Right lobe of liver (tissue), 6 donors: ENCODE data around the gene CCT4. TPM values are rescaled to one million over a fixed set of nuclear protein-coding genes. Genes with fewer than 3 reads are reported as not detected.

Experiments
- ATAC-seq, 4 donors: fragments of 200-7000 bp; cut with Tn5 transposase; one replicate each; pipeline ENCODE4 v1.9.1; 2020; ENCODE audit warnings: mild to moderate bottlenecking in 4 of 4, moderate library complexity in 4 of 4
- DNase-seq, 3 donors: peaks; one replicate each; pipeline ENCODE4 v3.0.0-alpha.2; 2020
- H3K27ac ChIP-seq, 3 donors: fragments of 200-600 bp; one replicate each; pipeline ENCODE4 v1.8.0; 2022
- H3K27me3 ChIP-seq, 2 donors: fragments of 200-600 bp; one replicate each; pipeline ENCODE4 v1.8.0; 2022
- H3K36me3 ChIP-seq, 4 donors: fragments of 200-600 bp; sonication (generic) in 1 of 4; one replicate each; pipeline versions ENCODE4 v1.5.1 to v1.8.0; 2017 to 2022; ENCODE audit warnings: control low read depth in 1 of 4
- H3K4me1 ChIP-seq, 4 donors: fragments of 200-600 bp; sonication (generic) in 1 of 4; one replicate each; pipeline versions ENCODE4 v1.5.1 to v1.8.0; 2017 to 2022; ENCODE audit warnings: control low read depth in 1 of 4
- H3K4me3 ChIP-seq, 3 donors: fragments of 200-600 bp; one replicate each; pipeline ENCODE4 v1.8.0; 2022
- H3K9me3 ChIP-seq, 4 donors: fragments of 200-600 bp; sonication (generic) in 1 of 4; one replicate each; pipeline versions ENCODE4 v1.5.1 to v1.8.0; 2017 to 2022; ENCODE audit warnings: control low read depth in 1 of 4
- CTCF ChIP-seq, 4 donors: fragments of 200-600 bp in 3 of 4; fragments of 450-650 bp in 1 of 4; IDR thresholded peaks; one replicate each; pipeline versions ENCODE4 v1.5.1 to v1.8.0; 2016 to 2022; ENCODE audit warnings: antibody characterized with exemption in 4 of 4, mild to moderate bottlenecking in 2 of 4
- POLR2A ChIP-seq: fragments of 450-650 bp; IDR thresholded peaks from one replicate; pipeline ENCODE4 v1.6.1; 2017; ENCODE audit warnings: antibody characterized with exemption, mild to moderate bottlenecking
- WGBS: methylation state at CpG from one replicate; pipeline ENCODE4 v1.1.6; 2018; ENCODE audit warnings: low coverage, low lambda C conversion rate; ENCODE audit not compliant: insufficient coverage; ENCODE audit errors: missing lambda C conversion rate; 5-methylcytosine and 5-hydroxymethylcytosine counted together
- intact Hi-C, 2 donors: fragments of 100-400 bp; cut with DNase I; formaldehyde crosslinking; loops; one replicate each; pipeline versions ENCODE4 v1.11.2 to v1.14.1; 2022
- total RNA-seq, 6 experiments: library from RNA; depleted of rRNA in 2 of 6; stranded (reverse); fragments of >200 nt in 2 of 6; fragmentation: NEBNext Ultra II Directional in 3 of 6; extraction: Animal tissue kit (Norgen Biotek cat#: 25700) in 3 of 6; gene quantifications; one replicate each; pipeline versions ENCODE4 v1.1.0 to v1.2.4, GENCODE V29; 2016 to 2023
- donor health status: DM: no; HTN: yes; CAD: no.
- donor health status: DM: no; HTN: no; CAD: no.
- donor health status: DM: no; HTN: no; CAD: no.
- donor health status: DM: no; HTN: yes; CAD: no.
- donor health status: DM: no; HTN: yes; CAD: no.

The CCT4 gene
- total RNA-seq, 6 experiments from 2014 or later, result 46.0 to 72.2 (median 53.1) TPM

- Histone ChIP-seq H3K9me3 (no peaks in the 10 kb centered on the region), H3K4me3 (peak within 1 kb of the TSS; percentile 68 to 77 (median 76)), H3K27ac (peak within 1 kb of the TSS; percentile 11 to 42 (median 30)), H3K36me3 (no peaks in the 10 kb centered on the region), H3K4me1 (peaks cover 0 to 23% (median 0%) of the 10 kb centered on the region in 4 donors), H3K27me3 (no peaks in the 10 kb centered on the region)
- TF ChIP-seq POLR2A (peak; percentile 82), CTCF (IDR thresholded peaks at IDR 0.05) (no peak)
- 3% methylated on average over 11 of the region's 33 CpGs for WGBS
- ATAC-seq (peak; percentile 98 to 99 (median 99)), DNase-seq (peak; percentile 88 to 92 (median 91))
- intact Hi-C loops, result no loop called here
Measured at GRCh38 chr2:61905372-61906185, 17.1 kb upstream of the CCT4 start, which contains the start of gene COMMD1. TSS of gene COMMD1 (plus strand) at chr2:61905674. CDS start at chr2:61905679, 5 bp downstream.

GRCh38 chr2:61900281-61900680, 11.8 kb upstream of the CCT4 start:
- Histone ChIP-seq H3K4me1 (no peaks in the 10 kb centered on the region), H3K27ac (no peak overlapping the region), H3K27me3 (no peaks in the 10 kb centered on the region), H3K4me3 (no peak overlapping the region), H3K36me3 (no peaks in the 10 kb centered on the region), H3K9me3 (no peaks in the 10 kb centered on the region)
- DNase-seq, result no peak
- intact Hi-C loops, result no loop called here
- TF ChIP-seq POLR2A, result no peak
- TF ChIP-seq CTCF (IDR thresholded peaks at IDR 0.05), result no peak
- no peak for ATAC-seq
- no CpG with 5 or more reads among the region's 1 CpG for WGBS

- DNase-seq, result no peak
- intact Hi-C loops, result no loop called here
- no peaks in the 10 kb centered on the region for H3K4me1 ChIP-seq
- no peak for TF ChIP-seq POLR2A
- TF ChIP-seq CTCF (IDR thresholded peaks at IDR 0.05), result peak; percentile 38 to 55 (median 46)
- H3K9me3 ChIP-seq, result no peaks in the 10 kb centered on the region
- ATAC-seq, result peak; percentile 46 to 76 (median 68)
- 24% methylated on average over 2 of the region's 2 CpGs for WGBS
- no peak overlapping the region for H3K4me3 ChIP-seq
- H3K27me3 ChIP-seq, result no peaks in the 10 kb centered on the region
- H3K36me3 ChIP-seq, result no peaks in the 10 kb centered on the region
- H3K27ac ChIP-seq, result no peak overlapping the region
Measured at GRCh38 chr2:61898810-61899209, 10.4 kb upstream of the CCT4 start.

- no peak for TF ChIP-seq CTCF (IDR thresholded peaks at IDR 0.05)
- Histone ChIP-seq H3K4me3 (peak overlapping the region; percentile 77 to 80 (median 80)), H3K9me3 (no peaks in the 10 kb centered on the region), H3K4me1 (peaks cover 0 to 14% (median 6%) of the 10 kb centered on the region in 4 donors), H3K36me3 (peaks cover 0 to 24% (median 12%) of the 10 kb centered on the region in 4 donors), H3K27me3 (no peaks in the 10 kb centered on the region), H3K27ac (peak overlapping the region; percentile 98 to 99 (median 99))
- WGBS, result 0% methylated on average over 18 of the region's 18 CpGs
- intact Hi-C loops, result no loop called here
- ATAC-seq (peak in 3 of 4 donors; percentile 2 to 11 (median 3)), DNase-seq (no peak)
Measured at GRCh38 chr2:61887717-61888266, 664 bp downstream of the CCT4 start.
